Inflammatory macrophage (primary cell): ENCODE data around the gene KCNQ1.

Source experiments
- DNase-seq, 2 donors: peaks; one replicate each; pipeline ENCODE4 v3.0.0-alpha.2; 2020 to 2022

The KCNQ1 gene

DNA sequence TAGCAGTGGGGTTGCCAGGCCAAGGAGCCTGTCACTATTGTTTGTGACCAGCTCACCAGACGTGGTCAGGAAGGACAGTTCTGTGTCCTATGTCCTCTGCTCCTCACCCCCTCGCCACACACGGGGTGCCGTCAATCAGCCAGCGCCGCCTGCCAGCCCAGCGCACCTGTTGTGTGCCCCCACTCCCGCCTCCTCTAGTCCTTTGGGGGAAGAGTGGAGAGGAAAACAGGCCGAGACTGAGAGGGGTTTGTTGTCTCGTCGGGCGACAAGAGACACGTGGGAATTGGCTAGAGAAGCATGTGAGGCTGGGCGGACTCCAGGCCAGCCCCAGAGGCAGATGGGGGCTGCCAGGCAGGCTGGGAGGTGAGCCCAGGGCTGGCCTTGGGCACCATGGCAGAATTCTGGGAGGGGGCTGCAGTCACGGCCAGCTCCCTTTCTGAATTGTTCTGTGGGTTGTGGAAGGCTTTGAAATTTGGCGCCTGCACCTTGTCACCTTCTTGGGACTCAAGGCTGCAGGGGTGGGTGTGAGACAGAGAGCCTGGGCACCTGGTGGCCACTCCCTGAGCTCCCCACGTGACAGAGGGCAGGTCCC, 258.1 kb downstream of the KCNQ1 start:
- DNase-seq: no peak

- DNase-seq: peak in 1 of 2 donors; percentile 7
Observed at GRCh38 chr11:2703363-2704141, 258.7 kb downstream of the KCNQ1 start.

GRCh38 chr11:2704356-2704755, 259.5 kb downstream of the KCNQ1 start:
- DNase-seq: no peak

DNA sequence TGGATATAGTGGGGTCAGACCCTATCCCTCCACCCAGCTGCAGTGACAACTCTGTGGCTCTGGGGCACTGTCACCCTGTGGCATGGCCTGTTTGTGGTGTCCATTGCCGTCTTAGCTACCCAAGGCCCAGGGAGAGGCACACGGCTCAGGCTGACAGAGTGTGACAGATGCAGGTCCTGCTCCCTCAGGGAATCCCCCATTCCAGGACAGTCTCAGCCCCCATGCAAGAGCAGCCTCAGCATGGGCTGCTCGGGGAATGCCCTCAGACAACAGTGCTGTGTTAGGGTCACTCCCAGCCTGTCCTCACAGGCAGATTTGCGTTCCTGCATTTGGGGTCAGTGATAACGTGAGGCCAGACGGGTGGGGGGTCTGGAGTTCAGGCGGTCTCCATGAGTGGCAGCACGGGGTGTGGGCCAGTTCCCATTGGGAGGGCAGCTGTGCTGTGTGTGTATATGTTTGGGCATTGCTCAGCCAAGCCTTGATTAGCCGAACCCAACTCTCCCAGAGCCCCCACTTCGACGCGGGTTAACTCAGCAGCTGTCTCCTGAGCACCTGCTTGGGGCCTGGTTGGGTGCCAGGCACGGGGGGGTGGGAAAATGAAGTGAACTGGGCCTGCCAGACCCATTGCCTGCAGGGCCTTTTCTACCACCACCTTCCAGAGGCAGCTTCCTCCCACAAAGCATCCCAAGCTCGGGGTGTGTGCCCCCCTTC, 260.2 kb downstream of the KCNQ1 start:
- no peak for DNase-seq

DNA sequence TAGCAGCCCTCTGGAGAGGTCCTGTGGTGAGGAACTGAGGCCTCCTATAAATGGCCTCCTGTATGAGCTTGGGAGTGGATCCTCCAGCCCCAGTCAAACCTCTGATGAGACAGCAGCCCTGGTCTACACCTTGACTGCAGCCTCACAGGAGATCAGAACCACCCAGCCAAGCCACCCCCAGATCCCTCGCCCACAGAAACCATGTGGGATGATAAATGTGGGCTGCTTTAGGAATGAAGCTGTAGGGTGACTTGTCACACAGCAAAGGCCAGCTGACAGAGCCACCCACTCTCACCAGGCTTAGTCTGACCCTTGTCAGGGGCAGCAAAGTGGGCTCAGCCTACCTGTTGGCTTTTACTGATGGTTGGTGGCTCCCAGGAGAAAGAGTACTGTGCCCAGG, 261.5 kb downstream of the KCNQ1 start:
- DNase-seq: no peak

DNA sequence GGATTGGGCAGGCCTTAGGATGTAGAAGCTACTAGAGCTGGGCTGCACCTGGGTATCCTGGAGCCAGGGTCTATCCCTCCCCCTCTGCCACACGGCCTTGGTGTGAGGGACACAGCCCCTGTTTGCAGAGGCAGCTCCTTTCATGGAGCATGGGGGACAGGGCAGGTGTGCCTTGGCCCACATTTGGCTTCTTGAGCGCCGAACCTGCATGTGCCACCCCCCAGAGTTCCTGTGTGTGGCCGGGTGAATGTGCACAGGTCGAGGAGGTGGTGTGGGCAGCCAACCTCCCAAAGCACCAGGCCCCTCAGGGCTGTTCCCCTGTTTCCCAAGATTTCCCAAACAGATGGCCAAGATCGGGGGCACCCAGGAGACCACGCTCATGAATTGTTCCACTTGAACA, 262.9 kb downstream of the KCNQ1 start:
- DNase-seq: no peak

GRCh38 chr11:2708151-2708581, 263.4 kb downstream of the KCNQ1 start:
- no peak for DNase-seq

DNA sequence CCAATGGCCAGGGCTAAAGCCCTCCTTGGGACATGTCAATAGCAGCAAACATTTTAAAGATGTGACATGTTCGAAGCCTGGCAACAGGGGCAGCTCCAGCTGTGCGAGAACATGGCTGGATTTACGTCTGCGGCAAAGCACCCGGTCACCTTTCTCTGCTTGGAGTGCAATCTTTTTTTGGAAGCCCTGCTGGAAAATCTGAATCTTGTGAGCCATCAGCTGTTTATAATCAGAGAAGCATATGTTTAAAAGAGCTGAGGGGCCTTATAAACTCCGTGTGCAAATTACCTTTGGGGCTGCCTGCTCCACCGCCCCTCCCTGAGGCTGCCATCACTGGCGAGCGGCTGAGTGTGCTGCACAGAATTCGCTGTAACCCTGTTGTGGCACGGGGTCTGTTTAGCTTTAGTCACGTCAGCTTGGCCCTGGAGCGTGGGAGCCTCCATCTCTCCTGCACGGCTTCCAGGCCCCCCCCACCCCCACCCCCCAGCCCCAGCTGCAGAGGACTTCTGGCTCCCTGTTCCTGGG, 264.0 kb downstream of the KCNQ1 start:
- DNase-seq: no peak

DNA sequence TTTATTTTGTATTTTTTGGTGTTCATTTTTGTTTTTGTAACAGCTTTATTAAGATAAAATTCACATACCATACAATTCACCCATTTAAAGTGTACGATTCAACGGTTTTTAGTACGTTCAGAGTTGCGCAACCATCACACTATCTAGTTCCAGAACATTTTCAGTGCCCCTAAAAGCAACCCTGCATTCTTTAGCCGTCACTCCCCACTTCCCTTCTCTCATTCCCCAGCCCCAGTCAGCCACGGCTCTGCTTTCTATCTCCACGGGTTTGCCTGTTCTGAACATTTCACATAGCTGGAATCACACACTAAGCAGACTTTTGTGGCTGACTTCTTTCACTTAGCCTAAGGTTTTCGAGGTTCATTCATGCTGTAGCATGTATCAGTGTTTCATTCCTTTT, 264.6 kb downstream of the KCNQ1 start:
- no peak for DNase-seq

- DNase-seq: no peak
Observed at GRCh38 chr11:2711161-2711560, 266.4 kb downstream of the KCNQ1 start.

- no peak for DNase-seq
Observed at GRCh38 chr11:2713094-2713493, 268.3 kb downstream of the KCNQ1 start.

GRCh38 chr11:2713661-2714462, 269.1 kb downstream of the KCNQ1 start:
- no peak for DNase-seq

DNA sequence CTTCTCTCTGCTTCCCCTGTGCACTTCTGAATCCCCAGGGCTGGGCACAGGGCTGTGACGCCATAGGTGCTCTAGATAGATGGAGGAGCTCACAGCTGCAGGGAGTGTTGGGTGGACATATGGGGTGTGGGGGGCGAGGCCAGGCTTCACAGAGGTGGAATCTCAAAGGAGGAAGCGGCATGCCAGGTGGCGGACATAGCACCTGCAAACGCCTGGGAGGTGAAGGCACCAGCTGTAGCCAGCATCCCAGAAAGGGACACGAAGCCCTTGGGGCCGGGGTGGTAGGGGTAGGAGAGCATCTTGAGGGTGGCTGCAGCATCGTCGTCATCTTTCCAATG, 269.6 kb downstream of the KCNQ1 start:
- no peak for DNase-seq

- DNase-seq: no peak
Observed at GRCh38 chr11:2714871-2715270, 270.1 kb downstream of the KCNQ1 start.

GRCh38 chr11:2715716-2716350, 271.0 kb downstream of the KCNQ1 start:
- no peak for DNase-seq

GRCh38 chr11:2716376-2717095, 271.7 kb downstream of the KCNQ1 start:
- DNase-seq: no peak

GRCh38 chr11:2717561-2718325, 272.9 kb downstream of the KCNQ1 start:
- no peak for DNase-seq

DNA sequence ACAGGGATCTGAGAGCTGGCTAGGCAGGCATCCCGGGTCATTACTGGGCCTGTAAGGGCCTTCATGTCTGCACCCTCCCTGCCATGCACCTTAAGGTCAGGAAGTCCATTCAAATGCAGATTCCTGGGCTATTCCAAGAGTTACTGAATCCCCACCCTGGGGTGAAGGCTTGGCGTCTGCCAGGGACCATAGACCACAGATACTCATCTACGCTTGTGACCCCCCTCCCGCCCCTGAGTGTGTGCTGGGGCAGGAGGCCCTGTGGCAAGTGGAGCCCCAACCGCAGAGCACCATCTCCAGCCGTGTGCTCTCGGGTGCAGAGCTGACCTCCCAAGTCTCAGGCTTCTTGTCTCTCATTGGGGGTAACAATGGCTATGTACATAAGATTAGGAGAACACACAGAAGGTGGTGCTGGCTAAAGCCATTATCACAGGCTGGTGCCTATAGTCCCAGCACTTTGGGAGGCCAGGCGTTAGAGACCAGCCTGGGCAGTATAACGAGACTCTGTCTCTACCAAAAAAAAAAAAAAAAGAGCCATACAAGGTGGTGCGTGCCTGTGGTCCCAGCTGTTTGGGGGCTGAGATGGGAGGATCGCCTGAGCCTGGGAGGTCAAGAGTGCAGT, 274.1 kb downstream of the KCNQ1 start:
- no peak for DNase-seq

DNA sequence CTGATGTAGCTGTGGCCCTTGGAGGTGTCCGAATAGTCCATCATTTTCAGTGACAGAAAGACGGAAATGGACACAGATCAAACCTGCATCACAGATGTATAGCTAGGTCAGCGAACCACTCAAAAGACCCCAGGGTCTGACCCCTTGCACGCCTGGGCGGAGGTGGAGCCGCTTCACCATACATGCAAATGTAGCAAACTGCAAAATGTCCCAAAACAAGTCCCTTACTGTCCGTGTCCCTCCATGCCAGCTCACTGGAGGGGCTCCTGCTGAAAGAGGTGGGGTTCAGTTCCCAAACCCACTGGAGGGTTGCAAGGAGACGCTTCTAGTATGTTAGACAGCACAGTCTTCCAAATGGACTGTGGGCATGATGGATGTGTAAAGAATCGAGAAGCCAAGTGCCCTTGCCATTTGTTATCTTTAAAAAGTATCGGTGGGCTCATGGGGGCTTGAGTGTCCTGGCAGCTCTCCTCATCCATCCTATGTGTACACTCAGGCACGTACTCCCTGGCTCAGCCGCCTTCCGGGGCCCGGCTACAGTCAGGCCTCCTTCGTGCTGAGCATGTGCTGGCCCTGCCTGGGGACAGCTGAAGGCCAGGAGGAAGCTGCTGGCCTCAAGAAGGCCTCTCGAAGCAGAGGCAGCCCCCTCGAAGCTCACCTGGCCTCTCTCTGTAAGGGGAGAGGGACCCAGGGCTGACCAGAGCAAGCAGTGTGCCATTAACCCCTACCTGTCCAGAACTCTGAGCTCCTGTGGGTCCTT, 275.2 kb downstream of the KCNQ1 start:
- no peak for DNase-seq
